GM18867 (cell line): ENCODE measurements around the gene RTN1.
A peak's percentile ranks its signal among the peaks of the same experiment; 100 is the strongest.

Source experiments
- ATAC-seq: cut with Tn5 transposase; IDR thresholded peaks from one replicate; pipeline ENCODE4 v1.9.1; 2021; ENCODE audit warnings: mild to moderate bottlenecking, moderate library complexity; ENCODE audit not compliant: unreplicated experiment

The RTN1 gene

GRCh38 chr14:59850458-59850857 lies 20.1 kb downstream of the RTN1 start:
- ATAC-seq, result no peak

DNA sequence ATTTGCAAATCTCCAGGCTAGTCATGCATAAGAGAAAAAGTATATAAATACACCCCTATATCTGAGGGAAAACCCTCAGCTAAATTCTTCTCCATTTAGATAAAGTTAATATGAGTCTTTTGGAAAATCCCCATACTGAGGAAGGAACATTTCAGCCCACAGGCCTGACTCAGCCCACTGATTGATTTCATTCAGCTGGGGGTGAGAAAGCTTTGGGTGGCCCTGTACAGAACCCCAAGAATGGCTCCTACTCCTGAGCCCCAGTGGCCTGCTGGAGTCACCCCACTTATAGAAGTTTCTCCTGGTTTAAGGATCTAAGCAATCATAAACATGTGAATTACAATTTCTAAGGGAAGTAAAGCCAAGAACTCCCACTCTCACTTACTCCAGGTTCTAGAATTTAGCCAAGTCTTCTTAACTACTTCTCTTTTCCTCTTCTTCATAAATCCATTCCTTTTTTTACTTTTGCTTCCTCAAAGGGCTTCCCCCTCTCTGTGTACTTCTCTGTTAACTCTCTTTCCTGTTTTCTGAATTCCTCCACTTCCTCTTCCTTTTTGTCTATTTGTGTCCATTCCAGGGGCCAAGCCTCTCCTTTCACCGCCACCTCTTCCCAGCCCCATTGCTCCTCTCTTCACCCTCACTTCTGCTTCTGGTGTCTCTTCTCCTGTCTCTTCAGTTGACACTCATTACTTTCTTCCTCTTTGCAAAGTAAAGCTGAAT lies 21.0 kb downstream of the RTN1 start:
- no peak for ATAC-seq

DNA sequence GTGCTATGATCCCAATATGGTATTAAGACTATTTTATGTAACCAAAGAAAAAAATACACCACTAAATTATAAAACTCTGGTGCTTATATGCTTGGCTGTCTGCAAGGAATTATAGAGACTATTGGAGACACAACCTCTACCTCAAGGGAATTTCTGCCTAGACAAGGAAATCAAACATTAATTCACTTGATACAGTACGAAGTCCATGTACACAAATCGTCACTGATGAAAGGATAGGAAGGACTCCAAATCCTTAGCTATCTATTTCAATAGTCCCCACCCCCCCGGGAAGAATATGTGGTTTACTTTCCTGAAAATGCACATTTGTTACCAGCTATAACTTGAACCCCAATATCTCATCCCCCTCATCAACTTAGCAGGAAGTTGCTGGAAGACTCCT lies 21.9 kb downstream of the RTN1 start:
- ATAC-seq, result no peak

DNA sequence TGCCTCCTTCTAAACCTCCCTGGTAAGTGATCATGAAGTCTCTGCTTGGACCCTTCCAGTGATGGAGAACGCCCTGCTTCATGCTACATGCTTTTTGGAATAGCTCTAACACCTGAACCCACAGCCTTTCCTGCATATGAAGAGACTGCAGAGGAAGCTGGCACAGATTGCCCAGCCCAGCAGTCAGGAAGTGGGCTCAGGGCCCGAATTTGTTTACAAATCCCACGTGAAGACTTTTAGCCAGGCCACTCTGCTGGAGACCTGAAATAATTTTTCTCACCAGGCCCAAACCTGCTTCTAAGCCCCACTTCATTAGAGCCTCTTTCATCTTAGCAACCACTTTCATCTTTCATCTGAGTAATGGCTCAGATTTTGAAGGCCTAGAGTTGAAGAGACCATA lies 22.9 kb downstream of the RTN1 start:
- ATAC-seq, result no peak

DNA sequence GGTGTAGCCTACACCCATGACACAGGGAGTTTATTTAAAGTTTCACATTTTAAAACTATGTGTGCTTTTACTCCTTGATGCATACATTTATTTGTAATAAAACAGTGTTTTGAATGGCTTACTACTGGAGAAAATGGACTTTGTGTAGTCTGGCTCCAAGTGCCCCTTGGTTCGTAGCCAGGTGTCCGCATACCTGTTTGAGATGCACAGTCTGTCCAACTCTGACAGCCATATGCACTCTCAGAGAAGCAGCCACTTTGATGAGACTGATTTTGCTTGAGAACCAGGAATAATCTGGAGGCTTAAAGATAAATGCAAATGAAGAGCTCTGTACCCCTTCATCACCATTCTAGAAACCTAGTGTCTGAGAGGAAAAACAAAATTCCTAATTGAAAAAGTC lies 24.0 kb downstream of the RTN1 start:
- ATAC-seq, result no peak

GRCh38 chr14:59845245-59845644 lies 25.3 kb downstream of the RTN1 start:
- ATAC-seq, result no peak

- no peak for ATAC-seq
Measured at GRCh38 chr14:59844186-59844812, 26.3 kb downstream of the RTN1 start.

DNA sequence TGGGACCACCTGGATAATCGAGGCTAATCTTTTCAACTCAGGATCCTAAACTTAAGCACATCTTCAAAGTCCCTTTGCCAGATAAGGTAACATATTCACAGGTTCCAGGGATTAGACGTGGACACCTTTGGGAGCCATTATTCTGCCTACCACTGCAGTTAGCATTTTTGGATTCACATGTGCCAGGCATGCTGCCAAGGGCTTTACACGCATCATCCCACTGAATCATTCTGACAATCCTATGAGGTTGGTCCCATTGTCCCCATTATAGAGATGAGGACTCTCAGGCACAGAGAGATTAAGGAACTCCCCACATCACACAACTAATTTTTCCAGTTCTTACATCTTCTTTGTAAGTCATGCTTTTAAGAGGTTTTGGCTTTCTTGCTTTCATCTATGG lies 34.5 kb downstream of the RTN1 start:
- ATAC-seq, result no peak

DNA sequence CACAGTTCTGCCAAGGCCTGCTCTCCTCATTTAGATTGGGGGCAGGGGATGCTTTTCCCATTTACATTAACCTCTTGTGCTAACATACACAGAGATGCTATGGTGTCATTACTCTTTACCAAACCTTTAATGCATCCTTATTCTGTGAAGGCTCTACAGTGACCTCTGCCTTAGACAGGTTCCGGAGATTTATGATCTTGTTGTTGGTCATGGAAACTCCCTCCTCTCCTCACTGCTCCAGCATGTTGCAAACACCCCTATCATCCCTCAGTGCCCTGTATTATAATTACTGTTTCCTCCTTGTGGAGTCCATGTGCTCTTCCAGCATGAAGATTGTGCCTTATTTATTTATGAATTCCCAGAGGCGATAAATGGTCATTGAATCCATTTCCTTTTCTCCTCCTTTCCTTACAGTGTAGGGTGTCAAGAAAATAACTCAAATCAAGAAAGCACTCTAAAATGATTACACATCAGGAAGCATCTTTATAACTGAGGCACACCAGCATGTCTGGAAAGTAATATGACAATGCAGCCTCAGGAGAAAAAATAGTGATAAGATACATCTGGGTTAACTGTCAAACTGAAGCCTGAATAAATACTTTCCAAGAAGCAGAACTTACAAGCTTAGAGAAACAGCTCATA lies 37.8 kb downstream of the RTN1 start:
- ATAC-seq, result no peak

DNA sequence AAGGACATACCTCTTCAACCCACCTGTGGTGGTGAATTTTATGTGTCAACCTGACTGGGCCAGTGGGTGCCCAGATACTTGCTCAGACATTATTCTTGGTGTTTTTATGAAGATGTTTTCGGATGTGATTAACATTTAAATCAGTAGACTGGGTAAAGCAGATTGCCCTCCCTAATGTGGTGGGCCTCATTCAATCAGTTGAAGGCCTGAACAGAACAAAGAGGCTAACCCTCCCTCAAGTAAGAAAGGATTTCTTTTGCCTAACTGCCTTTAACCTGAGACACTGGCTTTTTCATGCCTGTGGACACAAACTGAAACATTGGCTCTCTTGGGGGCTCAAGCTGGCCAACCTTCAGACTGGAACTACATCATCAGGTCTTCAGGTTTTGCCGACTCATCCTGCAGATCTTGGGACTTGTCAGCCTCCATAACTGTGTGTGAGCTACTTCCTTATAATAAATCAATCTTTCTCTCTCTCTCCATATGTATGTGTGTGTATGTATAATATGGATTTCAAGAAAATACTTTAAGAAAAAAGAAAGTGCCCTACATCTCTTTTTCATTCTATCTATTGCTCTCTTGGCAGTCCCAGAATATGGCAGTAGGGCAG lies 39.4 kb downstream of the RTN1 start:
- no peak for ATAC-seq

DNA sequence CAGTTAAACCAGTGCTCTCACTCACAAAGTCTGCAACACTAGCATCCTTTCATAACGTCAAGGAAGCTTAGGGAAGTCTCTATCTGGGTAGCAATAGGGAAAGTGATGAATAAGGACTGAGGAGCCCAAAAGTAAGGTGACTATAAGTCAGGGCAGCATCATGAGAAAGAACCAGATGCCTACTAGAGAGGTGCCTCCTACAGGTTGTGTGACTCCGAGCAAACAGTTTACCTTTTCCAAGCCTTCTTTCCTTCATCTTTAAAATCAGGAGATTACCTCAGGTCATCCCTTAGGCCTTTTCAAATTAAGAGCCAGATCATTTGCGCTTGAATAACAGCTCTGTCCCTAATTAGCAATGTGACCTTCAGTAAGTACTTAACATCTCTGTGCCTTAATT lies 40.2 kb downstream of the RTN1 start:
- ATAC-seq, result no peak

DNA sequence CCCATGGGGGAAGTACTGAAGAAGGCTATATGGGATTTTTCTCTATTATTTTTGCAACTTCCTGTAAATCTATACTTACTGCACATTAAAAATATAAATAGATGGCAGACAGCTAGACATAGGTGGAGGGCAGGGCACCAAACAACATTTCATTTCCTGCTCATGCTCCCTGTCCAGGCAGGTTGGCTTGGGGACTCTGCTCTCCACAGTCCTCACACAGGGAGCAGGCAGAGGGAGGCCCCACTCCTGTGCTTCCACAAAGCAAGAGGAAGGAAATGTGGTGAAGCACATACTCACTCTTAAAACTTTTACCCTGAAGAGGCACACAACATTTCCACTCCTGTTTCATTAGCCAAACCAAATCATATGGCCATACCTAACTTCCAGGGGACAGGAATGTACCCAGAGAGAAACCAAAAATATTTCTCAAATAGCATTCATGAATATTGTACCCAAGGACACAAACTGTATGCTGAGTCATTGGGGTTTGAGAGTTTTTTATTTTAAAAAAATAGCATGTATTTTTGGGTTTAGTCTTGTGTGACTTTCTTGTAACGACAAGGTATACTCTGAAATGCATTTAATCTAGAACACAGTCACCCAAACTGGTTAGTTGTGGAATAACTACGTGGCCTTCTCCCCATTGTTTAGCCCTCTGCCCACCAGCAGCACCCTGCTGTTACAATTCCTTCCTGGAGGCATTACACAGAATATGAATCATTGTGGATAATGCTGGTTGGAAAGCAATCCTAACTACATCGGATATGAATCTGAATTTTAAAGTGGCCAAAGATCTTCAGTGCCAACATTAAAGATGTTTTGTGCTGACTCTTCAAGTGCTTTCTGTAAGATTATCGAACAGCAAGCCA lies 40.9 kb downstream of the RTN1 start:
- ATAC-seq, result no peak

DNA sequence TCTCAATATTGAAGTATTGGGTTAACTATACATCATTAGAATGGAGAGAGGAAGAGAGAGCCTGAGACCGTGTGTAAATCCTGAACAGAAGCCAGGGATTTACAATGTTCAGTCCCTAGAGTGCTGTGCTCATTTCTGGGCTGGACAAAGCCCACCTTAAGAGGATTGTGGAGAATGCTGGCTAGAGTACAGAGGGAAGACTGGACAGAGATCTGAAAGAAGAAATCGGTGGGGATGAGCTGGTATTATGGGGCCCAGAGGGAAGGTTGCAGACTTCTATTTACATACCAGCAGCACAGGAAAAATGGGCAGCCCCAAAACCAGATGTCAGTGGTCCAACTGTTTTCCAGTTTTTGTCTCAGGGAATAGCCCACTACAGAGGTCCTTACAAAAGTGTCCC lies 42.3 kb downstream of the RTN1 start:
- no peak for ATAC-seq

GRCh38 chr14:59827401-59827800 lies 43.2 kb downstream of the RTN1 start:
- no peak for ATAC-seq

DNA sequence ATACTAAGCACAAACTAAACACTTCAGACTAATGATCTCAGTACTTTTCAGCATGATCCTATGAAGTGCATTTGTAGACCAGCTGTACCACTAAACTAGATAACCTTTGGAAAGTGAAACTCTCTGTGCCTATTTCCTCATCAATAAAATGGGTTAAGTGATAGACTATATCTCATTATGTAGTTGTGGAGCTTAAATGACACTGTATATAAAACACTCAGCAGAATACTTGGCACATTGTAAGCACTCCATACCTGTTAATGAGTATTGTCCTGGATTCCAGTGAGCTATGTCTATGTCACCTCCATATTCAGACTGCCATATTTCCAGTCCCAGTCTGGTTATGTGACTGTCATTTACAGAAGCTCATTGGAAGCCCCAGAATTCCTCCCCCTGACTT lies 44.4 kb downstream of the RTN1 start:
- no peak for ATAC-seq

DNA sequence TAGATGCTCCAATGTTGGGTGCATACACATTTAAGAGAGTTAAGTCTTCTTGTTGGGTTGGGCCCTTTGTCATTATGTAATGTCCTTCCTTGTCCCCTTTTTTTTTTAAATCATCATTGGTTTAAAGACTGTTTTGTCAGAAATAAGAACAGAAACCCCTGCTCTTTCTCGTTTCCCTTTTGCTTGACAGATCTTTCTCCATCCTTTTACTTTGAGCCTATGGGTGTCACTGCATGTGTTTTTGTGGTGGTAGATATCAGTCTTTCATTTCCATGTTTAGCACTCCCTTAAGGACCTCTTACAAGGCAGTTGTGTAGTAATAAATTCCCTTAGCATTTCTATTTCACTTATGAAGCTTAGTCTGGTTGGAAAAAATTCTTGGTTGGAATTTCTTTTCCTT lies 47.4 kb downstream of the RTN1 start:
- peak; percentile 88 for ATAC-seq

DNA sequence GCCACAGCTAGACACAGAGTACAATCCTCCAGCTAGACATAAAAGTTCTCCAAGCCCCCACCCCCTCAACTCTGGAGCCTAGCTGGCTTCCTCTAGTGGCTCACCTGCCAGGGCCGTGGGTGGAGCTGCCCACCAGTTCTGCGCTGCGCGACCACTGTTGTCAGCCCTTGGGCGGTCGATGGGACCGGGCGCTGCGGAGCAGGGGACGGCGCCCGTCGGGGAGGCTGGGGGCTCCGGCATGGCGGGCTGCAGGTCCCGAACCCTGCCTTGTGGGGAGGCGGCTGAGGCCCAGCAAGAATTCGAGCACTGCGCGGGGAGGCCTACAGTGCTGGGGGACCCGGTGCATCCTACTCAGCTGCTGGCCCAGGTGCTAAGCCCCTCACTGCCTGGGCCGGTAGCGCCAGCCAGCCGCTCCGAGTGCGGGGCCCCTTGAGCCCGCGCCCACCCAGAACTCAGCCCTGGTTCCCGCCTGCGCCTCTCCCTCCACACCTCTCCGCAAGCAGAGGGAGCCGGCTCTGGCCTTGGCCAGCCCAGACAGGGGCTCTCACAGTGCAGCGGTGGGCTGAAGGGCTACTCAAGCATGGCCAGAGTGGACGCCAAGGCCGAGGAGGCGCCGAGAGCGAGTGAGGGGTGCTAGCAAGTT lies 51.0 kb downstream of the RTN1 start:
- no peak for ATAC-seq

DNA sequence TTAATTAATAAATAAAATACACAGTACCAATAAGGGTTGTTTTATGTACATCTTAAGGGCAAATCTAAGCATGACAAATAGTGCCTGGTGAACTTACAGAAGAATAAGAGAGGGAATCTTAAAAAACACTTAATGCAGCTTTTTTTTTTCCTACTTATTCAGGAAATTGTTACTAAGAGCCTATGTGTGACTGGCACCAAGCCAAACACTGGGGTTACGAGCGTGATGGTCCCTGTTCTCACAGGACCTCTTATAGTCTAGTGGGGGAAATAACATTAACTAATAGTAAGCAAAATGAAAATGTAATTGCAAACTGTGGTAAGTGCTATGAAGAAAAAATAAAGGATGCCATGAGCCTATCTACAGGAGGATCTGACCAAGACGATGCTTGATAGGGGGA lies 53.6 kb downstream of the RTN1 start:
- ATAC-seq, result no peak

DNA sequence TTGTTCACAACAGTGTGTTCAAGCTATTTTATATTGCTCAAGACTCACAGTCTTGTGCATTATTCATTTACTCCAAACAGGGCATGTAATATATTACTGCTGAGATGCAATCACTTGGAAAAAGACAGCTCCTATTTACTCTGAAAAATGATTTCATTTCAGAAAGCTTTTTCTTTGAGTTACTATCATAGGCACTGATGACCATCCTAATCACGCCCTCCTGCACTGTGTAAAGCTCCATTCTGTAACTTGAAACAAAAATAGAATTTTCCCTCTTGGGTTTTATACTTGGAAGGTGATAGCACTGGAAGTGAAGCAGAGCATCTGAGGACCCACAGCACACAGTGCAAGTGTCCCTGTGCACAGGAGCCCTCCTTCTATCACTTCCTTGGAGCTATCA lies 55.6 kb downstream of the RTN1 start:
- no peak for ATAC-seq

GRCh38 chr14:59811815-59812214 lies 58.8 kb downstream of the RTN1 start:
- no peak for ATAC-seq

DNA sequence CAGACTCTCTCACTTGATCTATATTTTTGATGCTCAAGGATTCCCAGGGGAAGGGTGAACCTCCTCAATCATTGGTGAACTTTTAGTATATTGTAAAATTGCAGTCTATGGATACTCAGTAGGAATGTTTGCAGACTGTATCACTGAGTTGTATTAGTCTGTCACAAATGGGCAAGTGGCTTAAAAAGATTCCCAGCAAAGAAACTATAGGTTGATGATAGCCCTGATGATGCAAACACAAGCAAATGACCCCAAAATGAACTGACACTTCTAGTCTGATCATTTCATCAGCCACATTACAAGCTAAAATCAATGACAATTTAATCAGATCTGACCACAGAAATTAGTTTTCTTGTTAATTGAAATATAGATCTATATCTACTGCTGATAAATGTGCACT lies 59.5 kb downstream of the RTN1 start:
- ATAC-seq, result no peak
